GM12892 (cell line): ENCODE results near the gene LCE5A.
"Not testable (repeated sequence)": the region's sequence is repeated elsewhere in the genome, so short reads cannot be mapped to it uniquely, and the experiment has no call there.

Experiments
- DNase-seq: peaks from one replicate; pipeline ENCODE4 v3.0.0; 2011; ENCODE audit not compliant: insufficient read length
- FAIRE-seq: peaks from 2 replicates; lab custom pipeline; 2011; peaks lifted over from hg19 to GRCh38; lab: Jason Lieb, UNC
- POLR2A ChIP-seq: IDR thresholded peaks from 2 replicates; pipeline ENCODE4 v1.6.1; 2011; ENCODE audit warnings: low read depth, low read length, control low read depth
- POLR2AphosphoS5 ChIP-seq: IDR thresholded peaks from 2 replicates; pipeline ENCODE4 v1.6.1; 2011; ENCODE audit warnings: low read depth, low read length, control low read depth
- TAF1 ChIP-seq: IDR thresholded peaks from 2 replicates; pipeline ENCODE4 v1.6.1; 2011; ENCODE audit warnings: low read depth, mild to moderate bottlenecking, control low read depth, low read length, borderline replicate concordance

Gene LCE5A

GRCh38 chr1:152519851-152520250 is 9.2 kb downstream of the LCE5A start:
- TF ChIP-seq POLR2A (no peak), TAF1 (no peak), POLR2AphosphoS5 (no peak)
- DNase-seq (no peak), FAIRE-seq (no peak)

- no peak for FAIRE-seq
- no peak for DNase-seq
- TF ChIP-seq POLR2A (no peak), TAF1 (no peak), POLR2AphosphoS5 (no peak)
Measured at GRCh38 chr1:152520561-152521090, 10.0 kb downstream of the LCE5A start.

DNA sequence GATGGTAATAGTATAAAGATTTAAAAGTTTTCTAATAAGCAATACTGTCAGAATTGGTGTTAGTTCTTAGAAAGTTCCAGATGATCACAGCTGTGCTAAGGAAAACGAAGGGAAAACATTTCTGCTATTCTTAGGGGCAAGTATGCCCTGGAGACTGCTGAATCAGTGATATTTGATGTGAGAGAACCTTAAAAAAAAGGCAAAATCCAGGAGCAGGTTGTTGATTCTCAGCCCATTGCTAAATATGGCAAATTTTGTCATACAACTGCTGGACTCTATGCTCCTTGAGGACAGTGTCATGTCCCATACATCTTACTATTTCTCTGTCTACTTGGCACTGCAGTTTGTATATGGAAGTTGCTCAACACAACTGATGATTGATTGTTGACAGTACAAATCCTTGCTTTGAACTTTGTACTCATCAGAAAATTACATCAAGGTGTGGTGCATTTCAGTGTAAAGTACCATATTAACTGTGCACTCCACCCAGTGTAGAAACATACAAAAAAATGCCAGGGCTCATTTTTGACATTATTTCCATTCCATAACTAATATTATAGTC is 14.6 kb downstream of the LCE5A start:
- peak; percentile 17 for FAIRE-seq

DNA sequence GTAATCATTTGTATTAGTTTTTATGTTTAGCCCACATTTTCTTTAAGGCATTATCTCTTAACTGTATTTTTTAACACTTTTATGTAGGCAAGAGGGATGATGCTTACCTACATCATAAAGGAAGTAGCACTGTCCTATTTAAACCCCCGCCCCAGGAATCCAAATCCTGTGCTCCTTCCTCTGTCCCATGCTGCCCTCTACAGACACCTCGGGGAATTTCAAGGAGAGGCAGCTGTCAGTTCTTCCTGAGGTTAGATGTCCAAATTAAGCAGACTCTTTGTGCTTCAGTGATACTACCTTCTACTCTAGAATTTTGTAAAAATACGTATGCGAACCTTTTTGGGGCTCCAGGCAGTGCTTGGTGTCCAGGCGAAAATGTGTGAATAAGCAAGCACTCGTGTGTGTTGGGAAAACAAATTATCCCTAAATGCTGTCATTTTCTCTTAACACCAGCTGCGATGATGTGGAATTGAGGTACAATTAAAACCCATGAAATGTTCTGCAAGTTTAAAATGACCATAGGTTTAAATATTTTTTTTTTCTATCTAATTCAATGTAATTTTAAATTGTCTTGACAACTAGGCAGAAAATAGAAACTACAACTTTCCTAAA is 22.8 kb downstream of the LCE5A start:
- DNase-seq (no peak), FAIRE-seq (peak; percentile 58)
- no peak for TF ChIP-seq TAF1
- no peak for TF ChIP-seq POLR2AphosphoS5
- TF ChIP-seq POLR2A, result no peak

More for the DNA sequence above, 14.6 kb downstream of the LCE5A start:
- DNase-seq, result no peak
- TF ChIP-seq TAF1 (no peak), POLR2A (no peak), POLR2AphosphoS5 (no peak)

GRCh38 chr1:152535774-152536173 is 25.2 kb downstream of the LCE5A start:
- no peak for TF ChIP-seq POLR2A
- TF ChIP-seq TAF1, result no peak
- TF ChIP-seq POLR2AphosphoS5, result no peak
- DNase-seq, result no peak
- no peak for FAIRE-seq

- TF ChIP-seq TAF1 (no peak), POLR2A (no peak), POLR2AphosphoS5 (no peak)
- no peak for DNase-seq
- FAIRE-seq, result no peak
Measured at GRCh38 chr1:152537496-152537895, 26.9 kb downstream of the LCE5A start.

DNA sequence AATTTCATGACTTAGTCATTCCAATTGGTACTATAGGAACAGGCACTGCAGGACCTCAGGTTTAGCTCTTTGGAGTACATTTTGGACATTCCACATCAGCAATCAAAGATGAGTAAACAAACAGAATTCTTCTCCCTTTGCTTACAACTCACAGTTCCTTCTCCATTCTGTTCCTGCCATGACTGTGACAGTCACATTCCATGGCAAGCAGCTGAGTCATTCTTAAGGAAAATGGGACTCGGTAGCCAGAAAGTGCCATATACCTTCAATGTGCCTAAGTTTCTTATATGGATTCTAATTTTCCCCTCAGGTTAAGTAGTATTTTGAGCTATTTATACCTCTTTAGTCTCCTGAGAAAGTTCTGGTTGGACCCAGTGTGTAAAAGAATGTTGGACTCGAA is 29.3 kb downstream of the LCE5A start:
- FAIRE-seq (no peak), DNase-seq (no peak)
- TF ChIP-seq TAF1 (no peak), POLR2AphosphoS5 (no peak), POLR2A (no peak)

- FAIRE-seq, result no peak
Measured at GRCh38 chr1:152543820-152544219, 33.2 kb downstream of the LCE5A start.

DNA sequence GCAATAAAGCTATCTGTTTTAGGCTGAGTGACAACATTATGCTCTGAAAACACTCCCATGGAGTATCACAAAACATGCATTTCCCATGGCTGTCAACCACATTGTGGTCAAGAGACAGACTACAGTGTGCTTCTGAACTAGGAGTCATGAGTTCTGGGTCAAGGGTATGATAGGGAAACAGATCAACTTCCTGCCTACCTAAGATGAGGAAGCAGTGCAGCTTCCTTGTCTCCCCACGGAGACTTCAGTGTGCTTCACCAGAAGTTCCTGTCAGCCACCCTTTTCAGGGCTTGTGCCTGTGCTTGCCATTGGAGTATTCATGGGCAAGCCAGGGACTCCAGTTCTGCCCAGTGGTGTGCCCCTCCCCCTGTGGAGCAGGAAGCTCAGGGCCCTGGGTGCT is 36.1 kb downstream of the LCE5A start:
- no peak for TF ChIP-seq POLR2AphosphoS5
- no peak for TF ChIP-seq TAF1
- TF ChIP-seq POLR2A, result no peak
- FAIRE-seq (no peak), DNase-seq (no peak)

More at GRCh38 chr1:152543820-152544219, 33.2 kb downstream of the LCE5A start:
- no peak for DNase-seq
- no peak for TF ChIP-seq POLR2A
- TF ChIP-seq POLR2AphosphoS5, result no peak
- no peak for TF ChIP-seq TAF1

DNA sequence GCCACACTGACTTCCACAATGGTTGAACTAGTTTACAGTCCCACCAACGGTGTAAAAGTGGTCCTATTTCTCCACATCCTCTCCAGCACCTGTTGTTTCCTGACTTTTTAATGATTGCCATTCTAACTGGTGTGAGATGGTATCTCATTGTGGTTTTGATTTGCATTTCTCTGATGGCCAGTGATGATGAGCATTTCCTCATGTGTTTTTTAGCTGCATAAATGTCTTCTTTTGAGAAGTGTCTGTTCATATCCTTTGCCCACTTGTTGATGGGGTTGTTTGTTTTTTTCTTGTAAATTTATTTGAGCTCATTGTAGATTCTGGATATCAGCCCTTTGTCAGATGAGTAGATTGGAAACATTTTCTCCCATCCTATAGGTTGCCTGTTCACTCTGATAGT is 37.8 kb downstream of the LCE5A start:
- FAIRE-seq, DNase-seq: not testable (repeated sequence)
